ENCODE results near the gene DGCR2. TPM values are rescaled to one million over a fixed set of nuclear protein-coding genes. Genes with fewer than 3 reads are reported as not detected.

The DGCR2 gene
- total and polyA plus RNA-seq, 2 donors (not counting 1 experiment from before 2014, with no cell fraction given): 34.3 to 39.5 TPM

GRCh38 chr22:19098157-19098556 is 24.1 kb downstream of the DGCR2 start:
- Histone ChIP-seq H3K36me3 (ENCODE audit: control insufficient read depth, insufficient read depth, low read length) (no peaks in the 10 kb centered on the region), H3K27me3 (ENCODE audit: control insufficient read depth, insufficient read depth, low read length) (no peaks in the 10 kb centered on the region), H3K27ac (ENCODE audit: insufficient read depth, low read length) (no peak overlapping the region), H3K9me3 (ENCODE audit: control insufficient read depth, insufficient read depth, low read depth, low read length) (no peaks in the 10 kb centered on the region), H3K9ac (ENCODE audit: insufficient read depth, low read length) (no peak overlapping the region), H3K4me3 (replicated peaks in 1 of 4; ENCODE audit: control extremely low read depth in 1 of 4, insufficient read depth in 1 of 4, low read depth in 3 of 4, low read length in 4 of 4) (no peak overlapping the region), H3K4me1 (ENCODE audit: control insufficient read depth, extremely low read depth, insufficient read depth, low read length) (no peaks in the 10 kb centered on the region), H3K79me2 (ENCODE audit: control insufficient read depth, insufficient read depth, low read length) (peaks cover 23% of the 10 kb centered on the region), H2AFZ (ENCODE audit: low read length) (no peak overlapping the region), H3K4me2 (ENCODE audit: extremely low read depth, insufficient read depth, low read length) (no peak overlapping the region), H4K20me1 (ENCODE audit: control insufficient read depth, extremely low read depth, insufficient read depth, low read length) (no peaks in the 10 kb centered on the region)
- TF ChIP-seq CTCF (conservative IDR thresholded peaks at IDR 0.05 in 1 of 2, IDR thresholded peaks at IDR 0.05 in 1 of 2; ENCODE audit: low read depth in 1 of 2, low read length in 2 of 2) (no peak), EZH2 (IDR thresholded peaks at IDR 0.05; ENCODE audit: low read length, missing control alignments) (no peak)
- no peak for DNase-seq (ENCODE audit: low read depth in 2 of 2)

- Histone ChIP-seq H2AFZ (ENCODE audit: low read length) (no peak overlapping the region), H3K9ac (ENCODE audit: insufficient read depth, low read length) (no peak overlapping the region), H3K9me3 (ENCODE audit: control insufficient read depth, insufficient read depth, low read depth, low read length) (no peaks in the 10 kb centered on the region), H3K36me3 (ENCODE audit: control insufficient read depth, insufficient read depth, low read length) (no peaks in the 10 kb centered on the region), H3K4me3 (replicated peaks in 1 of 4; ENCODE audit: control extremely low read depth in 1 of 4, insufficient read depth in 1 of 4, low read depth in 3 of 4, low read length in 4 of 4) (no peak overlapping the region), H3K79me2 (ENCODE audit: control insufficient read depth, insufficient read depth, low read length) (peaks cover 18% of the 10 kb centered on the region), H3K27me3 (ENCODE audit: control insufficient read depth, insufficient read depth, low read length) (no peaks in the 10 kb centered on the region), H3K27ac (ENCODE audit: insufficient read depth, low read length) (no peak overlapping the region), H3K4me2 (ENCODE audit: extremely low read depth, insufficient read depth, low read length) (no peak overlapping the region), H4K20me1 (ENCODE audit: control insufficient read depth, extremely low read depth, insufficient read depth, low read length) (no peaks in the 10 kb centered on the region), H3K4me1 (ENCODE audit: control insufficient read depth, extremely low read depth, insufficient read depth, low read length) (no peaks in the 10 kb centered on the region)
- DNase-seq (ENCODE audit: low read depth in 2 of 2): no peak
- TF ChIP-seq EZH2 (IDR thresholded peaks at IDR 0.05; ENCODE audit: low read length, missing control alignments) (no peak), CTCF (conservative IDR thresholded peaks at IDR 0.05 in 1 of 2, IDR thresholded peaks at IDR 0.05 in 1 of 2; ENCODE audit: low read depth in 1 of 2, low read length in 2 of 2) (no peak)
Measured at GRCh38 chr22:19097518-19097917, 24.7 kb downstream of the DGCR2 start.

- peaks cover 18% of the 10 kb centered on the region for H3K79me2 ChIP-seq (ENCODE audit: control insufficient read depth, insufficient read depth, low read length)
- H3K27me3 ChIP-seq (ENCODE audit: control insufficient read depth, insufficient read depth, low read length): no peaks in the 10 kb centered on the region
- H2AFZ ChIP-seq (ENCODE audit: low read length): no peak overlapping the region
- no peak overlapping the region for H3K27ac ChIP-seq (ENCODE audit: insufficient read depth, low read length)
- H4K20me1 ChIP-seq (ENCODE audit: control insufficient read depth, extremely low read depth, insufficient read depth, low read length): no peaks in the 10 kb centered on the region
- no peak for TF ChIP-seq EZH2 (IDR thresholded peaks at IDR 0.05; ENCODE audit: low read length, missing control alignments)
- TF ChIP-seq CTCF (conservative IDR thresholded peaks at IDR 0.05 in 1 of 2, IDR thresholded peaks at IDR 0.05 in 1 of 2; ENCODE audit: low read depth in 1 of 2, low read length in 2 of 2): no peak
- no peaks in the 10 kb centered on the region for H3K36me3 ChIP-seq (ENCODE audit: control insufficient read depth, insufficient read depth, low read length)
- H3K9ac ChIP-seq (ENCODE audit: insufficient read depth, low read length): no peak overlapping the region
- DNase-seq (ENCODE audit: low read depth in 2 of 2): no peak
- H3K4me1 ChIP-seq (ENCODE audit: control insufficient read depth, extremely low read depth, insufficient read depth, low read length): no peaks in the 10 kb centered on the region
- H3K4me3 ChIP-seq (replicated peaks in 1 of 4; ENCODE audit: control extremely low read depth in 1 of 4, insufficient read depth in 1 of 4, low read depth in 3 of 4, low read length in 4 of 4): no peak overlapping the region
- no peaks in the 10 kb centered on the region for H3K9me3 ChIP-seq (ENCODE audit: control insufficient read depth, insufficient read depth, low read depth, low read length)
- H3K4me2 ChIP-seq (ENCODE audit: extremely low read depth, insufficient read depth, low read length): no peak overlapping the region
Measured at GRCh38 chr22:19096555-19096954, 25.7 kb downstream of the DGCR2 start.
